Epithelial cell of proximal tubule (primary cell): ENCODE results near the gene GTF3C2. TPM values are rescaled to one million over a fixed set of nuclear protein-coding genes. Genes with fewer than 3 reads are reported as not detected.

Source experiments
- DNase-seq: peaks from one replicate; pipeline ENCODE4 v3.0.0-alpha.2; 2011; ENCODE audit warnings: low read depth
- H3K4me3 ChIP-seq: 2 replicates; pipeline ENCODE4 v1.5.1; 2011; ENCODE audit warnings: low read depth, mild to moderate bottlenecking, low read length
- CTCF ChIP-seq: conservative IDR thresholded peaks from 2 replicates; pipeline ENCODE4 v1.5.1; 2012; ENCODE audit warnings: low read depth, mild to moderate bottlenecking, low read length
- total RNA-seq: library from RNA; depleted of rRNA; stranded (reverse); fragments of >200 nt; gene quantifications from 2 replicates; pipeline ENCODE4 v1.2.3, GENCODE V29; 2015

Gene GTF3C2, protein sequence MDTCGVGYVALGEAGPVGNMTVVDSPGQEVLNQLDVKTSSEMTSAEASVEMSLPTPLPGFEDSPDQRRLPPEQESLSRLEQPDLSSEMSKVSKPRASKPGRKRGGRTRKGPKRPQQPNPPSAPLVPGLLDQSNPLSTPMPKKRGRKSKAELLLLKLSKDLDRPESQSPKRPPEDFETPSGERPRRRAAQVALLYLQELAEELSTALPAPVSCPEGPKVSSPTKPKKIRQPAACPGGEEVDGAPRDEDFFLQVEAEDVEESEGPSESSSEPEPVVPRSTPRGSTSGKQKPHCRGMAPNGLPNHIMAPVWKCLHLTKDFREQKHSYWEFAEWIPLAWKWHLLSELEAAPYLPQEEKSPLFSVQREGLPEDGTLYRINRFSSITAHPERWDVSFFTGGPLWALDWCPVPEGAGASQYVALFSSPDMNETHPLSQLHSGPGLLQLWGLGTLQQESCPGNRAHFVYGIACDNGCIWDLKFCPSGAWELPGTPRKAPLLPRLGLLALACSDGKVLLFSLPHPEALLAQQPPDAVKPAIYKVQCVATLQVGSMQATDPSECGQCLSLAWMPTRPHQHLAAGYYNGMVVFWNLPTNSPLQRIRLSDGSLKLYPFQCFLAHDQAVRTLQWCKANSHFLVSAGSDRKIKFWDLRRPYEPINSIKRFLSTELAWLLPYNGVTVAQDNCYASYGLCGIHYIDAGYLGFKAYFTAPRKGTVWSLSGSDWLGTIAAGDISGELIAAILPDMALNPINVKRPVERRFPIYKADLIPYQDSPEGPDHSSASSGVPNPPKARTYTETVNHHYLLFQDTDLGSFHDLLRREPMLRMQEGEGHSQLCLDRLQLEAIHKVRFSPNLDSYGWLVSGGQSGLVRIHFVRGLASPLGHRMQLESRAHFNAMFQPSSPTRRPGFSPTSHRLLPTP
- 37.4 and 61.7 TPM in 2 replicates for total RNA-seq

GRCh38 chr2:27356382-27357181 lies at the start of gene GTF3C2:
Gene GTF3C2 (minus strand): TSS chr2:27356764. CDS start chr2:27343554, 13,210 bp downstream.
- peak within 1 kb of the TSS; percentile 92 for H3K4me3 ChIP-seq
- no peak for TF ChIP-seq CTCF
- peak; percentile 85 for DNase-seq

DNA sequence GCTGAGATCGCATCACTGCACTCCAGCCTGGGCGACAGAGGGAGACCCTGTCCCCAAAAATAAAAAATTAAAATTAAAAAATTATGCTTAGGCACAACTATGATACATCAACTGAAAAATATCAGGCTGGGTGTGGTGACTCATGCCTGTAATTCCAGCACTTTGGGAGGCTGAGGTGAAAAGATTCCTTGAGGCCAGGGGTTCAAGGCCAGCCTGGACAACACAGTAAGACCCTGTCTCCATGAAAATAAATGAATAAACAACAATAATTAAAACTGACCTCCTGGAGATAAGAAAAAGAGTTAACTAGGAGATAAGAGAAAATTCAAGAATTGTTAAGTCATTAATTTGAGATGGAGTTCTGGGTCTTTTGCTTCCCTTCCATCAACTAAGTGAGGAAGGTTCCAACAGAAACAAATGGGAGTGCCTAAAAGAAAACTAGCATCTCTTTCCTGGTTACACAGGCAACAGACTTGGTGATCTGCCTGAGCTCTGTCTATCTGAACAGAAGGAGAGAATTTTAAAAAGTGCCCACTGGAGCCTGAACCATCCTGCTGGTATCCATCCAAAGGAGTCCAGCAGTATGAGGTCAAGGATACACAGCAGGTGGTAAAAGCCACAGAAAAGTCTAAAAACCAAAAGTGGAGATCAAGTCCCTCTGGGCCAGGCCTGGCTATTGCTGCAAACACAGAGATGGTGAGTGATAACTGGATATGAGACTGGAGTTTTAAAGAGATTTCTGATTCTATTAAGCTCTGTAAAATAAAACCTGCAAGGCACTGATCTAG lies 44.0 kb upstream of the GTF3C2 start:
- no peak for DNase-seq
- no peak overlapping the region for H3K4me3 ChIP-seq
- no peak for TF ChIP-seq CTCF

DNA sequence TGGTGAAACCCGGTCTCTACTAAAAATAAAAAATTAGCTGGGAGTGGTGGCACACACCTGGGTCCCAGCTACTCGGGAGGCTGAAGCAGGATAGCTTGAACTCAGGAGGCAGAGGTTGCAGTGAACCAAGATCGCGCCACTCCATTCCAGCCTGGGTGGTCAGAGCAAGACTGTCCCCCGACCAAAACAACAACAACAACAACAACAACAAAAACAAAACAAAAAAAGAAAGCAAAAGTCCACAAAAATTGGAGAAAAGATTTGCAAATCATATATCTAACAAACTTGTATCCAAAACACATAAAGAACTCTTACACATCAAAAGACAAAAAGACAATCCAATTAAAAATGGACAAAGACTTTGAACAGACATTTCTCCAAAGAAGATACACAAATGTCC lies 42.4 kb upstream of the GTF3C2 start:
- TF ChIP-seq CTCF: no peak

GRCh38 chr2:27393225-27393624 lies 36.7 kb upstream of the GTF3C2 start:
- no peak overlapping the region for H3K4me3 ChIP-seq
- no peak for DNase-seq
- TF ChIP-seq CTCF: no peak

More for the DNA sequence above, 42.4 kb upstream of the GTF3C2 start:
- no peak for DNase-seq
- no peak overlapping the region for H3K4me3 ChIP-seq

- H3K4me3 ChIP-seq: no peak overlapping the region
- no peak for TF ChIP-seq CTCF
- no peak for DNase-seq
These were observed 34.5 kb upstream of the GTF3C2 start for GRCh38 chr2:27390822-27391679.
